HepG2 (cell line): ENCODE measurements around the gene MAPKAPK3. TPM values are rescaled to one million over a fixed set of nuclear protein-coding genes. Genes with fewer than 3 reads are reported as not detected.

Experiments
- ATAC-seq: fragments of 200-7000 bp; cut with Tn5 transposase; 3 replicates; pipeline ENCODE4 v1.9.1; 2020; ENCODE audit warnings: mild to moderate bottlenecking, moderate library complexity
- BruUV-seq: library from RNA; stranded (reverse); fragments of 400-500 nt; replicated peaks from 2 replicates; lab custom pipeline; 2021; lab: Mats Ljungman, UMichigan
- CTCF ChIA-PET: fragments of 300-600 bp; formaldehyde crosslinking; extraction: SDS; loops from one replicate; lab custom pipeline; 2021; ENCODE audit warnings: low total read pairs, inconsistent platforms, low intra/inter-chr PET ratio; lab: Yijun Ruan, JAX
- POLR2A ChIA-PET: fragments of 350-600 bp; sonication (Branson Sonifier 250); formaldehyde crosslinking; loops from one replicate; lab custom pipeline; 2020; ENCODE audit warnings: antibody characterized with exemption, inconsistent platforms; lab: Yijun Ruan, JAX
- DNase-seq: peaks from one replicate; pipeline ENCODE4 v3.0.0-alpha.2; 2015; ENCODE audit warnings: low spot score
- FAIRE-seq: peaks from 3 replicates; lab custom pipeline; 2011; peaks lifted over from hg19 to GRCh38; lab: Jason Lieb, UNC
- H2AFZ ChIP-seq: one replicate; pipeline ENCODE4 v1.6.1; 2011; ENCODE audit warnings: low read length, inconsistent platforms
- H3K27ac ChIP-seq: fragments of 300-600 bp; 3 replicates; pipeline ENCODE4 v1.8.0; 2011; ENCODE audit warnings: mixed run types, mild to moderate bottlenecking, mixed read lengths, low read length, inconsistent platforms; ENCODE audit not compliant: insufficient read depth; ENCODE audit errors: extremely low read length
- H3K27me3 ChIP-seq, 2 experiments: fragments of 200-600 bp in 1 of 2; 2 replicates in 1 of 2; 3 replicates in 1 of 2; pipeline versions ENCODE4 v1.6.0 to v1.8.0; 2011; ENCODE audit warnings: low read length in 2 of 2, mild to moderate bottlenecking in 2 of 2, moderate library complexity in 2 of 2, inconsistent platforms in 1 of 2; ENCODE audit not compliant: insufficient read depth in 2 of 2, control insufficient read depth in 1 of 2
- H3K36me3 ChIP-seq, 2 experiments: fragments of 200-600 bp in 1 of 2; replicated peaks in 1 of 2; 2 replicates in 1 of 2; 3 replicates in 1 of 2; pipeline versions ENCODE4 v1.5.1 to v1.8.0; 2011; ENCODE audit warnings: low read length in 2 of 2, inconsistent platforms in 1 of 2; ENCODE audit not compliant: insufficient read depth in 2 of 2, control insufficient read depth in 1 of 2
- H3K4me1 ChIP-seq: 2 replicates; pipeline ENCODE4 v1.5.1; 2012; ENCODE audit warnings: low read length, inconsistent platforms; ENCODE audit not compliant: insufficient read depth
- H3K4me2 ChIP-seq: 2 replicates; pipeline ENCODE4 v1.6.0; 2011; ENCODE audit warnings: low read depth, low read length, inconsistent platforms
- H3K4me3 ChIP-seq, 3 experiments: fragments of 200-600 bp in 1 of 3; sonication (generic), shearing (Covaris generic) in 1 of 3; replicated peaks in 1 of 3; 2 replicates each; pipeline ENCODE4 v1.5.1; 2011 to 2016; ENCODE audit warnings: low read length in 3 of 3, inconsistent platforms in 2 of 3, low read depth in 2 of 3, mild to moderate bottlenecking in 2 of 3, control low read depth in 1 of 3, mixed read lengths in 1 of 3; ENCODE audit not compliant: insufficient read depth in 1 of 3
- H3K79me2 ChIP-seq: one replicate; pipeline ENCODE4 v1.6.1; 2011; ENCODE audit warnings: low read length, inconsistent platforms; ENCODE audit not compliant: insufficient read depth
- H3K9ac ChIP-seq: 2 replicates; pipeline ENCODE4 v1.6.0; 2011; ENCODE audit warnings: mild to moderate bottlenecking, low read depth, low read length, inconsistent platforms; ENCODE audit not compliant: insufficient read depth
- H3K9me3 ChIP-seq: 2 replicates; pipeline ENCODE4 v1.5.1; 2012; ENCODE audit warnings: mild to moderate bottlenecking, low read length
- H4K20me1 ChIP-seq: 2 replicates; pipeline ENCODE4 v1.6.0; 2011; ENCODE audit warnings: inconsistent platforms, mild to moderate bottlenecking, low read length, moderate library complexity; ENCODE audit not compliant: insufficient read depth
- CTCF ChIP-seq: sonication (generic); formaldehyde crosslinking; IDR thresholded peaks from 2 replicates; pipeline ENCODE4 v1.5.0; 2020; ENCODE audit warnings: mild to moderate bottlenecking, missing genetic modification reagents, moderate library complexity
- ELF1 ChIP-seq: sonication (generic); formaldehyde crosslinking; IDR thresholded peaks from 2 replicates; pipeline ENCODE4 v1.4.0; 2020; ENCODE audit warnings: missing genetic modification reagents
- FOSL2 ChIP-seq: sonication (generic); formaldehyde crosslinking; IDR thresholded peaks from 2 replicates; pipeline ENCODE4 v1.4.0; 2020; ENCODE audit warnings: missing genetic modification reagents
- FOXA1 ChIP-seq, 2 experiments: fragments of 450-650 bp in 1 of 2; sonication (generic) in 1 of 2; formaldehyde crosslinking in 1 of 2; IDR thresholded peaks; 2 replicates each; pipeline versions ENCODE4 v1.4.0 to v1.6.1; 2016 to 2020; ENCODE audit warnings: missing genetic modification reagents in 1 of 2
- FOXA3 ChIP-seq: IDR thresholded peaks from 2 replicates; pipeline ENCODE4 v1.6.1; 2016; ENCODE audit warnings: missing genetic modification reagents, missing compliant biosample characterization
- FOXO4 ChIP-seq: sonication (generic); formaldehyde crosslinking; conservative IDR thresholded peaks from 2 replicates; pipeline ENCODE4 v1.8.1; 2023; ENCODE audit warnings: missing genetic modification reagents
- HINFP ChIP-seq: sonication (generic); formaldehyde crosslinking; IDR thresholded peaks from 2 replicates; pipeline ENCODE4 v1.4.0; 2020; ENCODE audit warnings: low read depth, mild to moderate bottlenecking, missing genetic modification reagents
- MATR3 ChIP-seq: sonication (generic); formaldehyde crosslinking; IDR thresholded peaks from 2 replicates; pipeline ENCODE4 v1.4.0; 2020; ENCODE audit warnings: missing genetic modification reagents
- SALL1 ChIP-seq: sonication (generic); formaldehyde crosslinking; IDR thresholded peaks from 2 replicates; pipeline ENCODE4 v1.8.0; 2022; ENCODE audit warnings: mild to moderate bottlenecking, missing genetic modification reagents
- SMC3 ChIP-seq: IDR thresholded peaks from 2 replicates; pipeline ENCODE4 v1.6.1; 2011; ENCODE audit warnings: low read length, improper control_type of control experiment
- TCF12 ChIP-seq, 2 experiments: fragments of 450-650 bp in 1 of 2; sonication (generic) in 1 of 2; formaldehyde crosslinking in 1 of 2; IDR thresholded peaks; 2 replicates each; pipeline versions ENCODE4 v1.6.1 to v1.8.0; 2017 to 2022; ENCODE audit warnings: antibody characterized with exemption in 1 of 2, mild to moderate bottlenecking in 1 of 2, missing genetic modification reagents in 1 of 2, moderate library complexity in 1 of 2
- XRCC5 ChIP-seq: fragments of 200-400 bp; formaldehyde crosslinking; optimal IDR thresholded peaks from 2 replicates; pipeline ENCODE3; 2017; ENCODE audit warnings: mild to moderate bottlenecking, low read length
- ZBTB34 ChIP-seq: sonication (generic); formaldehyde crosslinking; IDR thresholded peaks from 2 replicates; pipeline ENCODE4 v1.8.0; 2022; ENCODE audit warnings: mild to moderate bottlenecking, missing genetic modification reagents
- ZKSCAN1 ChIP-seq: fragments of 150-350 bp; IDR thresholded peaks from 2 replicates; pipeline ENCODE4 v1.6.1; 2014; ENCODE audit warnings: low read length
- ZKSCAN8 ChIP-seq: IDR thresholded peaks from 2 replicates; pipeline ENCODE4 v1.6.1; 2016; ENCODE audit warnings: borderline replicate concordance, missing genetic modification reagents, missing compliant biosample characterization
- ZNF3 ChIP-seq: IDR thresholded peaks from 2 replicates; pipeline ENCODE4 v1.7.0; 2017; ENCODE audit warnings: inconsistent platforms
- ZNF326 ChIP-seq: sonication (generic); formaldehyde crosslinking; IDR thresholded peaks from 2 replicates; pipeline ENCODE4 v1.4.0; 2020; ENCODE audit warnings: missing genetic modification reagents, borderline replicate concordance
- ZNF597 ChIP-seq: sonication (generic); formaldehyde crosslinking; IDR thresholded peaks from 2 replicates; pipeline ENCODE4 v1.5.0; 2020; ENCODE audit warnings: missing genetic modification reagents
- WGBS: methylation state at CpG from one replicate; pipeline ENCODE4 v1.1.6; 2017; ENCODE audit warnings: low lambda C conversion rate; 5-methylcytosine and 5-hydroxymethylcytosine counted together
- in situ Hi-C: cut with HindIII; loops from 2 replicates; pipeline ENCODE4 v1.10.0; 2017; ENCODE audit warnings: low pct_unique_long_range_greater_than_20kb; ENCODE audit not compliant: extremely low pct_ligation_motif_present
- intact Hi-C: fragments of 100-400 bp; cut with micrococcal nuclease; formaldehyde crosslinking; loops from one replicate; pipeline ENCODE4 v1.10.0; 2022; ENCODE audit not compliant: unreplicated experiment
- polyA plus RNA-seq, 8 experiments: library from polyadenylated mRNA; depleted of rRNA in 3 of 8; stranded (reverse) in 7 of 8; unstranded in 1 of 8; fragments of >200 nt; fragmentation: Illumina TruSeq in 4 of 8; extraction: Trizol in 4 of 8; gene quantifications; 2 replicates each; pipeline versions ENCODE4 v1.2.1 to v1.2.3, GENCODE V29; 2011 to 2016; ENCODE audit warnings: low read depth in 4 of 8, missing spikeins in 1 of 8, mixed read lengths in 1 of 8; ENCODE audit not compliant: insufficient read depth in 1 of 8
- total RNA-seq, 5 experiments: library from RNA; depleted of rRNA; stranded (reverse); fragments of >200 nt; fragmentation: Illumina TruSeq; extraction: Trizol; gene quantifications; 2 replicates each; pipeline ENCODE4 v1.2.3, GENCODE V29; 2016; ENCODE audit warnings: low read depth in 1 of 5

Gene MAPKAPK3
- total and polyA plus RNA-seq, 2 of the 13 experiments (the other 11 are each of a cell fraction or from before 2014, with no cell fraction given): 39.9 to 41.2 TPM

- DNase-seq (peak; percentile 43), ATAC-seq (peak; percentile 65), FAIRE-seq (peak; percentile 43)
- intact Hi-C loops (loop anchor here (1.0 kb wide), 1 partner anchor 36 kb away; no protein-coding TSS in a partner anchor), in situ Hi-C loops (loop anchor here (5.0 kb wide), 2 partner anchors 35 to 80 kb away; partner anchors contain the start of gene MAPKAPK3)
- no peaks in the 10 kb centered on the region for H3K9me3 ChIP-seq
- H3K4me3 ChIP-seq: no peak overlapping the region
- 11% methylated on average over 2 of the region's 2 CpGs for WGBS
- H4K20me1 ChIP-seq: no peaks in the 10 kb centered on the region
- no peak overlapping the region for H2AFZ ChIP-seq
- H3K36me3 ChIP-seq: peaks cover 0 to 3% of the 10 kb centered on the region in 2 experiments; a peak in 2 of 5 replicates
- CTCF ChIA-PET: interaction anchor here (1.1 to 3.0 kb wide), 2 partner anchors 37 to 81 kb away, joined by 4 to 16 read pairs; partner anchors contain the start of gene MAPKAPK3
- H3K4me1 ChIP-seq: no peaks in the 10 kb centered on the region
- peaks cover 0 to 15% of the 10 kb centered on the region in 2 experiments; a peak in 3 of 5 replicates for H3K27me3 ChIP-seq
- H3K9ac ChIP-seq: no peak overlapping the region
- POLR2A ChIA-PET: interaction anchor here (0.8 to 1.6 kb wide), 3 partner anchors 36 to 83 kb away, joined by 3 to 12 read pairs (median 4); partner anchors contain the start of genes CISH, HEMK1 and MAPKAPK3
- BruUV-seq: no TSS peak
- no peaks in the 10 kb centered on the region for H3K79me2 ChIP-seq
- no peak overlapping the region for H3K27ac ChIP-seq
- H3K4me2 ChIP-seq: no peak overlapping the region
- peak; percentile 69 for TF ChIP-seq SMC3
- TF ChIP-seq MATR3 (CRISPR knock-in tag): no peak
- peak; percentile 17; the same call in 1 of the 2 replicates for TF ChIP-seq FOSL2 (CRISPR knock-in tag)
- TF ChIP-seq CTCF (CRISPR knock-in tag): peak; percentile 80
- peak; percentile 99 for TF ChIP-seq ZKSCAN1
- TF ChIP-seq ZNF597: no peak
- TF ChIP-seq FOXO4: no peak
- no peak for TF ChIP-seq HINFP (CRISPR knock-in tag)
- no peak for TF ChIP-seq TCF12 (IDR thresholded peaks at IDR 0.05)
- no peak for TF ChIP-seq TCF12 (CRISPR knock-in tag; IDR thresholded peaks at IDR 0.05)
- no peak for TF ChIP-seq ZBTB34 (CRISPR knock-in tag)
- TF ChIP-seq XRCC5: peak; percentile 62
- TF ChIP-seq ZNF3: no peak
- TF ChIP-seq FOXA3: peak; percentile 28; the same call in 1 of the 2 replicates
- 0 out of 2 replicates have a peak, but pooled peaks have one; percentile 16 for TF ChIP-seq SALL1
- no peak for TF ChIP-seq FOXA1 (IDR thresholded peaks at IDR 0.05)
- peak; percentile 73 for TF ChIP-seq FOXA1 (CRISPR knock-in tag; IDR thresholded peaks at IDR 0.05)
- peak; percentile 91 for TF ChIP-seq ZKSCAN8 (CRISPR knock-in tag)
- no peak for TF ChIP-seq ELF1 (CRISPR knock-in tag)
- TF ChIP-seq ZNF326: no peak
These were observed 35.8 kb downstream of the MAPKAPK3 start for GRCh38 chr3:50652709-50653108.
